ENCODE results near the gene NTSR1.

GRCh38 chr20:62786157-62786556 is 77.5 kb downstream of the NTSR1 start:
- TF ChIP-seq EZH2 (IDR thresholded peaks at IDR 0.05; ENCODE audit: low read length, unreplicated experiment) (no peak), EZH2phosphoT487 (IDR thresholded peaks at IDR 0.05; ENCODE audit: borderline replicate concordance, low read length) (no peak)
- TF ChIP-seq, protein P1, sequence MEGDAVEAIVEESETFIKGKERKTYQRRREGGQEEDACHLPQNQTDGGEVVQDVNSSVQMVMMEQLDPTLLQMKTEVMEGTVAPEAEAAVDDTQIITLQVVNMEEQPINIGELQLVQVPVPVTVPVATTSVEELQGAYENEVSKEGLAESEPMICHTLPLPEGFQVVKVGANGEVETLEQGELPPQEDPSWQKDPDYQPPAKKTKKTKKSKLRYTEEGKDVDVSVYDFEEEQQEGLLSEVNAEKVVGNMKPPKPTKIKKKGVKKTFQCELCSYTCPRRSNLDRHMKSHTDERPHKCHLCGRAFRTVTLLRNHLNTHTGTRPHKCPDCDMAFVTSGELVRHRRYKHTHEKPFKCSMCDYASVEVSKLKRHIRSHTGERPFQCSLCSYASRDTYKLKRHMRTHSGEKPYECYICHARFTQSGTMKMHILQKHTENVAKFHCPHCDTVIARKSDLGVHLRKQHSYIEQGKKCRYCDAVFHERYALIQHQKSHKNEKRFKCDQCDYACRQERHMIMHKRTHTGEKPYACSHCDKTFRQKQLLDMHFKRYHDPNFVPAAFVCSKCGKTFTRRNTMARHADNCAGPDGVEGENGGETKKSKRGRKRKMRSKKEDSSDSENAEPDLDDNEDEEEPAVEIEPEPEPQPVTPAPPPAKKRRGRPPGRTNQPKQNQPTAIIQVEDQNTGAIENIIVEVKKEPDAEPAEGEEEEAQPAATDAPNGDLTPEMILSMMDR (conservative IDR thresholded peaks at IDR 0.05; ENCODE audit: low read depth, low read length) = no peak
